OCI-LY7 (cell line): ENCODE results near the gene FAR1. TPM values are rescaled to one million over a fixed set of nuclear protein-coding genes. Genes with fewer than 3 reads are reported as not detected.

Experiments used
- BruUV-seq: library from RNA; stranded (reverse); fragments of 400-500 nt; replicated peaks from 2 replicates; lab custom pipeline; 2021; lab: Mats Ljungman, UMichigan
- CTCF ChIA-PET: fragments of 300-600 bp; sonication (Branson Sonifier 250); formaldehyde crosslinking; loops from one replicate; lab custom pipeline; 2022; ENCODE audit warnings: antibody characterized with exemption; ENCODE audit not compliant: unreplicated experiment; lab: Charles Lee
- POLR2A ChIA-PET: fragments of 300-600 bp; sonication (Branson Sonifier 250); formaldehyde crosslinking; loops from one replicate; lab custom pipeline; 2022; ENCODE audit warnings: antibody characterized with exemption; lab: Charles Lee
- DNase-seq: peaks from one replicate; pipeline ENCODE4 v3.0.0-alpha.2; 2015; ENCODE audit warnings: low spot score
- H2AFZ ChIP-seq: fragments of 200-600 bp; sonication (generic), shearing (Covaris generic); 2 replicates; pipeline ENCODE4 v1.6.1; 2014; ENCODE audit warnings: mild to moderate bottlenecking, antibody characterized with exemption, low read length, moderate library complexity
- H3K27ac ChIP-seq: fragments of 200-600 bp; sonication (generic); 2 replicates; pipeline ENCODE4 v1.5.1; 2014; ENCODE audit warnings: mixed run types, low read depth, mild to moderate bottlenecking, moderate library complexity, low read length, inconsistent platforms; ENCODE audit not compliant: poor library complexity, severe bottlenecking
- H3K36me3 ChIP-seq: fragments of 200-600 bp; sonication (generic); 2 replicates; pipeline ENCODE4 v1.6.1; 2014; ENCODE audit warnings: mild to moderate bottlenecking, antibody characterized with exemption, low read length, moderate library complexity, mixed read lengths; ENCODE audit not compliant: insufficient read depth
- H3K4me1 ChIP-seq: fragments of 200-600 bp; sonication (generic); 2 replicates; pipeline ENCODE4 v1.5.1; 2014; ENCODE audit warnings: mild to moderate bottlenecking, low read length; ENCODE audit not compliant: insufficient read depth, poor library complexity, severe bottlenecking
- H3K4me2 ChIP-seq: fragments of 200-600 bp; sonication (generic); 2 replicates; pipeline ENCODE4 v1.6.1; 2014; ENCODE audit warnings: mild to moderate bottlenecking, low read length
- H3K4me3 ChIP-seq: fragments of 200-600 bp; sonication (generic); 2 replicates; pipeline ENCODE4 v1.5.1; 2014; ENCODE audit warnings: mild to moderate bottlenecking, low read depth, low read length; ENCODE audit not compliant: poor library complexity, severe bottlenecking
- H3K79me2 ChIP-seq: fragments of 200-600 bp; sonication (generic); 2 replicates; pipeline ENCODE4 v1.6.1; 2016; ENCODE audit warnings: low read depth, mild to moderate bottlenecking, low read length, moderate library complexity, mixed read lengths; ENCODE audit not compliant: insufficient read depth
- H3K9me2 ChIP-seq: fragments of 200-600 bp; sonication (generic); 2 replicates; pipeline ENCODE4 v1.6.1; 2016; ENCODE audit warnings: mild to moderate bottlenecking, low read length, mixed read lengths; ENCODE audit not compliant: insufficient read depth
- H3K9me3 ChIP-seq: fragments of 200-600 bp; sonication (generic); 2 replicates; pipeline ENCODE4 v1.6.1; 2014; ENCODE audit warnings: mild to moderate bottlenecking, mixed run types, low read length, mixed read lengths
- H4K20me1 ChIP-seq: fragments of 200-600 bp; sonication (generic); 2 replicates; pipeline ENCODE4 v1.6.1; 2014; ENCODE audit warnings: mild to moderate bottlenecking, antibody characterized with exemption, low read length, moderate library complexity, mixed read lengths; ENCODE audit not compliant: insufficient read depth
- EZH2phosphoT487 ChIP-seq: fragments of 200-600 bp; sonication (generic); IDR thresholded peaks from 2 replicates; pipeline ENCODE4 v1.6.1; 2018; ENCODE audit warnings: low read depth, borderline replicate concordance, mild to moderate bottlenecking, mixed run types, antibody characterized with exemption, low read length, moderate library complexity, mixed read lengths
- intact Hi-C: fragments of 100-400 bp; cut with micrococcal nuclease; formaldehyde crosslinking; loops from one replicate; pipeline ENCODE4 v1.10.0; 2022; ENCODE audit not compliant: unreplicated experiment
- total RNA-seq, 2 experiments: library from RNA; depleted of rRNA in 1 of 2; stranded (reverse); fragments of >200 nt in 1 of 2; shearing (Covaris generic) in 1 of 2; gene quantifications; 2 replicates each; pipeline ENCODE4 v1.2.3, GENCODE V29; 2014 to 2022
- TF ChIP-seq, protein P1 (sequence below): fragments of 200-600 bp; sonication (generic); conservative IDR thresholded peaks from 2 replicates; pipeline ENCODE4 v1.5.1; 2014; ENCODE audit warnings: mild to moderate bottlenecking, antibody characterized with exemption, low read length, moderate library complexity, mixed read lengths

FAR1 gene
- total RNA-seq, 2 experiments from 2014 or later = 52.1 to 87.7 TPM

DNA sequence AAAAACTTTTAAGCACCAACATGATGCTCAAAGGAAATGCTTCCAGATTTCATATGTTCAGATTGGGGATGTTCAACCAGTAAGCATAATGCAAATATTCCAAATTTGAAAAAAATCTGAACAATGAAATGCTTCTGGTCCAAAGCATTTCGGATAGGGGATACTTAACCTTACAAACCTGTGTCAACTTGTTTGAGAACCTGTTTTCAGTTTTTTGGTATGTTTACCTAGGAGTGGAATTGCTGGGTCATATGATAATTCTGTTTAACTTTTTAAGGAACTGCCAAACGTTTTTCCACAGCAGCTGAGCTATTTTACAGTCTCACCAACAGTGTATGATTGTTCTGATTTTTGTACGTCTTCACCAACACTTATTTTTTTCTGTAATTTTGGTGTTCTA lies 23.7 kb downstream of the FAR1 start:
- no TSS peak for BruUV-seq
- no peak overlapping the region for H3K27ac ChIP-seq
- H3K9me2 ChIP-seq = no peaks in the 10 kb centered on the region
- H3K36me3 ChIP-seq = peaks cover 59% of the 10 kb centered on the region
- ChIA-PET CTCF (no interaction called here), POLR2A (interaction anchor here (1.8 kb wide), 1 partner anchor 19 kb away, joined by 6 read pairs; no protein-coding TSS in a partner anchor)
- H3K4me1 ChIP-seq = no peaks in the 10 kb centered on the region
- intact Hi-C loops = no loop called here
- no peak overlapping the region for H3K4me3 ChIP-seq
- H4K20me1 ChIP-seq = peaks cover 11% of the 10 kb centered on the region; the same call in 1 of the 2 replicates
- no peak overlapping the region for H3K4me2 ChIP-seq
- no peak overlapping the region for H2AFZ ChIP-seq
- H3K79me2 ChIP-seq = peaks cover 81% of the 10 kb centered on the region
- DNase-seq = no peak
- no peak for TF ChIP-seq EZH2phosphoT487
- TF ChIP-seq, protein P1, sequence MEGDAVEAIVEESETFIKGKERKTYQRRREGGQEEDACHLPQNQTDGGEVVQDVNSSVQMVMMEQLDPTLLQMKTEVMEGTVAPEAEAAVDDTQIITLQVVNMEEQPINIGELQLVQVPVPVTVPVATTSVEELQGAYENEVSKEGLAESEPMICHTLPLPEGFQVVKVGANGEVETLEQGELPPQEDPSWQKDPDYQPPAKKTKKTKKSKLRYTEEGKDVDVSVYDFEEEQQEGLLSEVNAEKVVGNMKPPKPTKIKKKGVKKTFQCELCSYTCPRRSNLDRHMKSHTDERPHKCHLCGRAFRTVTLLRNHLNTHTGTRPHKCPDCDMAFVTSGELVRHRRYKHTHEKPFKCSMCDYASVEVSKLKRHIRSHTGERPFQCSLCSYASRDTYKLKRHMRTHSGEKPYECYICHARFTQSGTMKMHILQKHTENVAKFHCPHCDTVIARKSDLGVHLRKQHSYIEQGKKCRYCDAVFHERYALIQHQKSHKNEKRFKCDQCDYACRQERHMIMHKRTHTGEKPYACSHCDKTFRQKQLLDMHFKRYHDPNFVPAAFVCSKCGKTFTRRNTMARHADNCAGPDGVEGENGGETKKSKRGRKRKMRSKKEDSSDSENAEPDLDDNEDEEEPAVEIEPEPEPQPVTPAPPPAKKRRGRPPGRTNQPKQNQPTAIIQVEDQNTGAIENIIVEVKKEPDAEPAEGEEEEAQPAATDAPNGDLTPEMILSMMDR = no peak
- H3K9me3 ChIP-seq = no peaks in the 10 kb centered on the region

DNA sequence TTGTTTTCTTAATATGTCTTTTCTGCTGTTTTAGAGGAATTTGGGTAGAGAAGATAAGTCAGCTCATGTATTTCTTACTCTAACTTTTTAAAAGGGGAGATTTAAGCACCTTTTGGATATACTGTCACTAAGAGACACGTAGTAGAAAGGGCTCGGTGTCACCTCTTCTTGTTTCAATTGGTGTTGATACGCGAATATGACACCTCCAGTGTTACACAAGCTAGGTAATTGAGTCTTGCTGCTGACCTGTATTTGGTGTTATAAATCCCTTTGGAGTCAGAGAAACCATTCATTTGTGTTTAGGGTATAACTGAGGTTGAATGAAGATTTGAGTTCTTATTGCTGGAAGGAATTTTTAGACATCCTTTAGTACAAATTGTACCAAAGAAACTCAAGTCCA lies 25.6 kb downstream of the FAR1 start:
- Histone ChIP-seq H3K4me3 (no peak overlapping the region), H3K9me2 (no peaks in the 10 kb centered on the region), H4K20me1 (peaks cover 11% of the 10 kb centered on the region; the same call in 1 of the 2 replicates), H2AFZ (no peak overlapping the region), H3K4me1 (no peaks in the 10 kb centered on the region), H3K79me2 (peaks cover 66% of the 10 kb centered on the region), H3K9me3 (no peaks in the 10 kb centered on the region), H3K27ac (no peak overlapping the region), H3K4me2 (no peak overlapping the region), H3K36me3 (peaks cover 72% of the 10 kb centered on the region)
- CTCF ChIA-PET = no interaction called here
- no peak for DNase-seq
- intact Hi-C loops = no loop called here
- TF ChIP-seq, protein P1 = no peak
- no peak for TF ChIP-seq EZH2phosphoT487
- POLR2A ChIA-PET = interaction anchor here (0.7 to 1.9 kb wide), 9 partner anchors 11 to 74 kb away, joined by 3 to 6 read pairs (median 4); no protein-coding TSS in a partner anchor
- no TSS peak for BruUV-seq

DNA sequence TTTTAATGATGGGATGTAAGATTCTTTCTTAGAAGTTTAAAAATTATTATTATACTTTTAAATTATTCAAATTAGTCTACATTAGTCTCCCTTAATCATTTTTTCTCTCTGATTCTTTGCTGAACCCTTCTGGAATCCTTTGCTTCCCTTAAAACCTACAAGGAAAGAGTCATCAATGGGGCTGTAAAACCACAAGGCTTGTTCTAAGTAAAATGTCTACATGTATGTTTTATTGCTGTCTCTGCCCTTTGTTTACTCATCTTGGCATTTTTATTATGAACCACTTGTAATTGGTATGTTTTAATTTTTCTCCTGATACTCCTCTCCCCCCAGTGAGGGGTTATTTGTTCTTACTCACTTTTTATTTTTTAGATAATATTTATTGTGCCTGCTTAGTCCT lies 27.4 kb downstream of the FAR1 start:
- Histone ChIP-seq H4K20me1 (peaks cover 6% of the 10 kb centered on the region; the same call in 1 of the 2 replicates), H3K4me3 (no peak overlapping the region), H3K4me1 (no peaks in the 10 kb centered on the region), H3K9me3 (no peaks in the 10 kb centered on the region), H3K27ac (no peak overlapping the region), H3K79me2 (peaks cover 49% of the 10 kb centered on the region), H3K4me2 (no peak overlapping the region), H3K36me3 (peaks cover 80% of the 10 kb centered on the region), H3K9me2 (no peaks in the 10 kb centered on the region), H2AFZ (no peak overlapping the region)
- no peak for DNase-seq
- no peak for TF ChIP-seq EZH2phosphoT487
- TF ChIP-seq, protein P1 = no peak
- no TSS peak for BruUV-seq
- intact Hi-C loops = no loop called here
- ChIA-PET CTCF (no interaction called here), POLR2A (interaction anchor here (0.9 to 1.7 kb wide), 4 partner anchors 9 to 23 kb away, joined by 3 to 6 read pairs (median 4); no protein-coding TSS in a partner anchor)
